ENCODE measurements around the gene ARHGEF2.

GRCh38 chr1:155984341-155984740 is 6.0 kb upstream of the ARHGEF2 start:
- TF ChIP-seq CTCF (IDR thresholded peaks at IDR 0.05) (no peak), POLR2A (IDR thresholded peaks at IDR 0.05; ENCODE audit: low read length) (no peak), NR3C1 (IDR thresholded peaks at IDR 0.05) (no peak)
